ENCODE results near the gene SELENOP.

GRCh38 chr5:42826757-42827515 is 15.2 kb upstream of the SELENOP start:
- TF ChIP-seq CTCF (conservative IDR thresholded peaks at IDR 0.05) = no peak
- TF ChIP-seq ZFX (IDR thresholded peaks at IDR 0.05) = no peak
